ACC112 (cell line): Measurements from ENCODE around the gene MYRF.

Experiments
- H2AFZ ChIP-seq: fragments of 200-600 bp; sonication (generic); one replicate; pipeline ENCODE4 v1.6.0; 2017; ENCODE audit warnings: antibody characterized with exemption, low read length; ENCODE audit not compliant: unreplicated experiment
- H3K27ac ChIP-seq: fragments of 200-600 bp; sonication (generic); 2 replicates; pipeline ENCODE4 v1.5.1; 2014; ENCODE audit warnings: low read depth, mild to moderate bottlenecking, antibody characterized with exemption, low read length, moderate library complexity
- H3K27me3 ChIP-seq: fragments of 200-600 bp; sonication (generic); 2 replicates; pipeline ENCODE4 v1.6.1; 2014; ENCODE audit warnings: mild to moderate bottlenecking, antibody characterized with exemption, low read length, moderate library complexity, mixed read lengths; ENCODE audit not compliant: insufficient read depth
- H3K36me3 ChIP-seq: fragments of 200-600 bp; sonication (generic); 2 replicates; pipeline ENCODE4 v1.6.1; 2016; ENCODE audit warnings: mild to moderate bottlenecking, antibody characterized with exemption, low read length, moderate library complexity, mixed read lengths; ENCODE audit not compliant: insufficient read depth
- H3K4me1 ChIP-seq: fragments of 200-600 bp; sonication (generic); one replicate; pipeline ENCODE4 v1.6.1; 2016; ENCODE audit warnings: low read length, mixed read lengths; ENCODE audit not compliant: insufficient read depth, unreplicated experiment, control insufficient read depth
- H3K4me3 ChIP-seq: fragments of 200-600 bp; sonication (generic); 2 replicates; pipeline ENCODE4 v1.5.1; 2014; ENCODE audit warnings: mild to moderate bottlenecking, low read depth, low read length
- H3K79me2 ChIP-seq: fragments of 200-600 bp; sonication (generic); one replicate; pipeline ENCODE4 v1.6.0; 2016; ENCODE audit warnings: low read length; ENCODE audit not compliant: control insufficient read depth, unreplicated experiment, insufficient read depth

Gene MYRF

DNA sequence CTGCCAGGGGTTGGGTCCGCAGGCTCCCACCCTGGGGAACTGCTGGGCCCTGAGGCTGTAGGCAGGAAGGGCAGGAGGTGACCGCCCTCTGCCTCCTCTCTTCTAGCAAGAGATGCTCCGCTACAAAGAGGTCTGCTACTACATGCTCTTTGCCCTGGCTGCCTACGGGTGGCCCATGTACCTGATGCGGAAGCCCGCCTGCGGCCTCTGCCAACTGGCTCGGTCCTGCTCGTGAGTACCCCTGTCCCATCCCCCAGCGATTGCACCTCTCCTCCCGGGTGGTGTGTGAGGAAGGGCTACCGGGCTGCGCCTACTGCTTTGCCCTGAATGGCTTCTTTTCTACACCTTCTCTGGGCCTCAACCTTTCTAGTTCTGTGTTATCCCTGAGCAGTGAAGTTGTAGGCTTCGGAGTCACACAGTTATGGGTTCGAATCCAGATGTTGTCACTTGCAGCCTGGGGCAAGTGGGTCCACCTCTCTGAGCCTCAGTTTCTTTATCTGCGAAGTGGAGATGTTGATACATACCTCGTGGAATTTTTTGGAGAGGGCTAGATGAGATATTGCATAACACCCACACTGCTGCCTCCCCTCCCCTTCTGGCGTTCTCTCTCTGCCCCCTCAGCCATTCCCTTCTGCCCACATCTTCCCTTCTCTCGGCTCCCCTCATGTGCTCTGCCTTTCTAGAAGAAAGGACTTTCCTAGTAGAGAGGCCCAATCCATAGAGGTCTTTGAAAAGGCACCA lies 21.1 kb upstream of the MYRF start:
- no peak overlapping the region for H3K27ac ChIP-seq
- H3K4me3 ChIP-seq, result no peak overlapping the region
- H3K4me1 ChIP-seq, result peaks cover 21% of the 10 kb centered on the region
- H3K79me2 ChIP-seq, result no peaks in the 10 kb centered on the region
- H2AFZ ChIP-seq, result no peak overlapping the region
- no peaks in the 10 kb centered on the region for H3K27me3 ChIP-seq
- H3K36me3 ChIP-seq, result no peaks in the 10 kb centered on the region

DNA sequence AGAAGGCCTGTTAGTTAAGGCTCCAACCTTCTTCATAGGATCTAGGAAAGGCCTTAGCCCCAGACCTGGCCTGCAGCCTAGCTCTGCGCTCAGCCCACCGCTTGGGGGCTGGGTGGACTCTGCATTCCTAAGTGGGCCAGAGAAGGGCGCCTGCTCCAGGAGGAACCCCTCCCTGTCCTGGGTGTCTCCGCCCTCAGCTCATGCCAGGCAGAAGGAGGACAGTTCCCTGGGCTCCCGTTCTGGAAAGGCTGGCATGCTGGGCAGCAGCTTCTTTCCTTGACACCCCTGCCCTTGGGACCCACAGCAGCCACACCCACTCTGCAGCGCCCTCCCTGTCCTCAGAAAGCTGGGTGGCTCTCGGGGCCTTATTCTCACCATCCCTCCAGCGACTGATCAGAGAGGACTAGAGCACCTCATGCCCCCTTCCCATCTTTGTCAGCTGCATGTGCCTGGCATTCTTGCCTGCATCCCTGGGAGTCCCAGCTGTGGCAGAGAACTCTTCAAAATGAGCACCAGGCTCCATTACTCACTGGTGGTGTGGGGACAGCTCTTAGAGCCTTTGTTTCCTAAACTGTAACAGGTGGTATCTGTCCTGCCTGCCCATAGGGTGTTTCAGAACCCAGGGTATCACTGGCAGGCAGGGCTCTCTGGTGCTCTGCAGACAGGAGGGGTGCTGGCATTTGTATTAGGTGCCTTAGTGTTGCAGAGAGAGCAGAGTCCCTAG lies 20.3 kb upstream of the MYRF start:
- no peak overlapping the region for H3K27ac ChIP-seq
- no peaks in the 10 kb centered on the region for H3K36me3 ChIP-seq
- H3K4me3 ChIP-seq, result no peak overlapping the region
- peaks cover 21% of the 10 kb centered on the region for H3K4me1 ChIP-seq
- no peaks in the 10 kb centered on the region for H3K27me3 ChIP-seq
- H3K79me2 ChIP-seq, result no peaks in the 10 kb centered on the region
- H2AFZ ChIP-seq, result no peak overlapping the region

DNA sequence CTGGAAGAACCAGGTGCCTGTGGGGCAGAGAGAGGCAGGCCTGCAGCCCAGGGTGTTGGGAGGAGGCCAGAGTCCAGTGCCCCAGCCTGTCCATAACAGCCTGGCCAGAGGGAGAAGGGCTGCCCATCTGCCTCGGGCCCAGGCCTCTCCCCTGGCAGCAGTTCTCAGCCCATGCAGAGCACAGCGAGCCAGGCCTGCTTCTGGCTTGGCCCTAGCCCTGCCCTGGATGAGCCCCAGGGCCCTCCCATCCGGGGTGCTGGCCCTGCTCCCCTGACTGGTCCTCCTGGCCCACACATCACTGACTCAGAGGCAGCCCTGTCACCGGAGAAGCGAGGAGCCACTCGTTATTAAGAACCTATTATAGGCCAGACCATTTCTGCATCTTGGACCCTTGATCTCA lies 19.7 kb upstream of the MYRF start:
- H3K27ac ChIP-seq, result no peak overlapping the region
- no peaks in the 10 kb centered on the region for H3K27me3 ChIP-seq
- peak overlapping the region; percentile 40 for H2AFZ ChIP-seq
- no peaks in the 10 kb centered on the region for H3K36me3 ChIP-seq
- H3K79me2 ChIP-seq, result no peaks in the 10 kb centered on the region
- H3K4me3 ChIP-seq, result no peak overlapping the region
- peaks cover 21% of the 10 kb centered on the region for H3K4me1 ChIP-seq

DNA sequence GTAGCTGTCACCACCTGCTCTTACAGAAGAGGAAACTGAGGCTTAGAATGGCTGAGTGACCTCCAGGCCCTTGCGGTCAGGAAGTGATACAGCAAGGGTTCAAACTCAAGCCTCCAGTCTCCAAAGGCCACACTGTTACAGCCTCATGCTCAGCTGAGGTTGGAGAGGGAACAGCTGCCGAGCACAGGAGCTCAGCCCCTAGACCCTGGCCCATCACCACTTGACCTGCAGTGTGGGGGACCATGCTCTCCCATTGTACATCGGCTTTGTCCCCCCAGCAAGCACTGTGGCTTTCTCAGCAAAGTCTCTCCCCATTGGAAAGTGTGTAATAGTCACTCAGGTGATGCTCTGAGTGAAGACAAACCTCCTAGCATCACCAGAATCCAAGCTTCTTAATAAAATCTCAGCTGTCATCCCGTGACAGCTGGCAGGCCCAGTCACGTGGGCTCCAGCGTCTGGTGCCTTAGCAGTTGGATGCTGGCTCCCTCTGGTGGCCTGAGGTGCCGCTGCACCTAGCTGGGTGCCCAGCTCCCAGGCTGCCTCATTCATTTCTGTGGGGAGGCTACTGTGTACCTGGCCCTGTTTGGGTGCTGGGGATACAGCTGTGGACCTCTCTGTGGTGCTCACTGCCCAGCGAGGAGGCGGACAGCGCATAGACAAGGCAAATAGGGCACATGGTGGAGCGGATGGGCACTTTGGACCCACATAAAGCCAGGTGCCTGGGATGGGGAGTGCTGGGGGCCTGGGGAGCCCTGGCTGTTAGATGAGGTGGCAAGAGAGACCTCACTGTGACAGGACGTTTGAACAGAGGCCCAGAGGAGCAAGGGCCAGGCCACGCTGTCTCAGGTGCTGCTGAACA lies 19.1 kb upstream of the MYRF start:
- Histone ChIP-seq H3K79me2 (no peaks in the 10 kb centered on the region), H3K4me1 (peaks cover 19% of the 10 kb centered on the region), H3K27ac (no peak overlapping the region), H3K27me3 (no peaks in the 10 kb centered on the region), H2AFZ (peak overlapping the region; percentile 40), H3K4me3 (no peak overlapping the region), H3K36me3 (no peaks in the 10 kb centered on the region)

DNA sequence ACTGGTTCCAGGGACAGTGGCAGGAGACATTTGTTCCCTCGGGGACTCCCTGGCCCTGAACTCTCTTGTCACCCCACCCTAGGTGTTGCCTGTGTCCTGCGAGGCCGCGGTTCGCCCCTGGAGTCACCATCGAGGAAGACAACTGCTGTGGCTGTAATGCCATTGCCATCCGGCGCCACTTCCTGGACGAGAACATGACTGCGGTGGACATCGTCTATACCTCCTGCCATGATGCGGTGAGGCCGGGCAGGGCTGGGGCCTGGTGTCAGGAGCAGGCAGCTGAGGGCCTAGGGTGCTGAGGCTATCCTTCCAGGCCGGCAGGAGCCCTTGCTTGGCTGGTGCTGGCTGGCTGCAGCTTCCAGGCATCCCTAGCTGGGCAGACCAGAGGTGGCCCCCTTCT lies 17.7 kb upstream of the MYRF start:
- no peaks in the 10 kb centered on the region for H3K36me3 ChIP-seq
- no peaks in the 10 kb centered on the region for H3K27me3 ChIP-seq
- H3K27ac ChIP-seq, result no peak overlapping the region
- H2AFZ ChIP-seq, result no peak overlapping the region
- peaks cover 11% of the 10 kb centered on the region for H3K4me1 ChIP-seq
- no peaks in the 10 kb centered on the region for H3K79me2 ChIP-seq
- H3K4me3 ChIP-seq, result no peak overlapping the region

DNA sequence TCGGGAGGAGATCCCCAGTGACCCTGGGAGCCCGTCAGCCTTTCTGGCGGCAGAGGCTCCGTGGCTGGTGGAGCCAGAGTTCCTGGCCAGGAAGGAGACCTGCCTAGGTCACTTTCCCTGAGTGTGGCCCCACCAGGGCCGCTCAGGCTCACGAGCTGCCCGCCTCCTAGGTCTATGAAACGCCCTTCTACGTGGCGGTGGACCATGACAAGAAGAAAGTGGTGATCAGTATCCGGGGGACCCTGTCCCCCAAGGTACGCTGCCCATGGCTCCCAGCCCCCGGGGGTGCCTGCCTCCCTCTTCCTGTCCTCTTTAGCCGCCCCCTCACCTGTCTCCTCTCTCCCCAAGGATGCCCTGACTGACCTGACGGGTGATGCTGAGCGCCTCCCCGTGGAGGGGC lies 17.0 kb upstream of the MYRF start:
- Histone ChIP-seq H3K36me3 (no peaks in the 10 kb centered on the region), H2AFZ (no peak overlapping the region), H3K79me2 (no peaks in the 10 kb centered on the region), H3K27ac (no peak overlapping the region), H3K27me3 (no peaks in the 10 kb centered on the region), H3K4me3 (no peak overlapping the region), H3K4me1 (peaks cover 11% of the 10 kb centered on the region)

DNA sequence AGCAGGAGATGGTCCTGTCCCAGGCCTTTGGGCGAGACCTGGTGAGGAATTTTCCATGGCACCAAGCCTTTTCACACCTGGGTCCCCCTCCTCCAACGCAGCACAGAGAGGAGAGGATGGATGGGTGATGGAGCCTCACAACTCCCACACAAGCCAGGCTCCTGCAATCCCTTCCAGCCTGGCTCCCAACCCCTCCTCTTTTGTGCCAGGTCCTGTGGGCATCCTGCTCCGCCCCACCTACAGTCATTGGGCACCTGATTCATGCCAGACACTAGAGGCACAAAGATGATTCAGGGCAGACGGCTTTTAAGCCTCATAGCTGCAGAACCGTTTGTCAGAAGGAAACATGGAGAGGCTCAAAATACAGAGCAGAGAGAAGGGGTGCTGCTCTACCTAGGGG lies 16.1 kb upstream of the MYRF start:
- Histone ChIP-seq H3K4me1 (peaks cover 11% of the 10 kb centered on the region), H3K27ac (no peak overlapping the region), H3K4me3 (no peak overlapping the region), H2AFZ (no peak overlapping the region), H3K36me3 (no peaks in the 10 kb centered on the region), H3K79me2 (no peaks in the 10 kb centered on the region), H3K27me3 (no peaks in the 10 kb centered on the region)

DNA sequence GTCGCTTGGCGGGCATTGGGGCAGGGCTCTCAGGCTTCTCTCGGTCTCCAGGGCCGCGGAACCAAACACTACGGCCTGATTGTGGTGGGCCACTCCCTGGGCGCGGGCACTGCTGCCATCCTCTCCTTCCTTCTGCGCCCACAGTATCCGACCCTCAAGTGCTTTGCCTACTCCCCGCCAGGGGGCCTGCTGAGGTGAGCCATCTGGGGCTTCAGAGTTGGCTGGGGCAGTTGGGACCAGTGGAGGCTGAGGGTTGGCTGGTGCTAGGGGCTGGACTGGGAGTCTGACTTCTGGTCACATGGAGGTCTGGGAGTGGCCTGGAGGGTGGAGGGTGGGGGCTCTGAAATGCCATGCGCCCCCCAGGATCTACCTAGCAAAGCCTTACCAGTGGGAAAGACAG lies 15.3 kb upstream of the MYRF start:
- H3K4me3 ChIP-seq, result no peak overlapping the region
- no peaks in the 10 kb centered on the region for H3K27me3 ChIP-seq
- H3K36me3 ChIP-seq, result no peaks in the 10 kb centered on the region
- H3K27ac ChIP-seq, result no peak overlapping the region
- peaks cover 11% of the 10 kb centered on the region for H3K4me1 ChIP-seq
- no peaks in the 10 kb centered on the region for H3K79me2 ChIP-seq
- no peak overlapping the region for H2AFZ ChIP-seq

DNA sequence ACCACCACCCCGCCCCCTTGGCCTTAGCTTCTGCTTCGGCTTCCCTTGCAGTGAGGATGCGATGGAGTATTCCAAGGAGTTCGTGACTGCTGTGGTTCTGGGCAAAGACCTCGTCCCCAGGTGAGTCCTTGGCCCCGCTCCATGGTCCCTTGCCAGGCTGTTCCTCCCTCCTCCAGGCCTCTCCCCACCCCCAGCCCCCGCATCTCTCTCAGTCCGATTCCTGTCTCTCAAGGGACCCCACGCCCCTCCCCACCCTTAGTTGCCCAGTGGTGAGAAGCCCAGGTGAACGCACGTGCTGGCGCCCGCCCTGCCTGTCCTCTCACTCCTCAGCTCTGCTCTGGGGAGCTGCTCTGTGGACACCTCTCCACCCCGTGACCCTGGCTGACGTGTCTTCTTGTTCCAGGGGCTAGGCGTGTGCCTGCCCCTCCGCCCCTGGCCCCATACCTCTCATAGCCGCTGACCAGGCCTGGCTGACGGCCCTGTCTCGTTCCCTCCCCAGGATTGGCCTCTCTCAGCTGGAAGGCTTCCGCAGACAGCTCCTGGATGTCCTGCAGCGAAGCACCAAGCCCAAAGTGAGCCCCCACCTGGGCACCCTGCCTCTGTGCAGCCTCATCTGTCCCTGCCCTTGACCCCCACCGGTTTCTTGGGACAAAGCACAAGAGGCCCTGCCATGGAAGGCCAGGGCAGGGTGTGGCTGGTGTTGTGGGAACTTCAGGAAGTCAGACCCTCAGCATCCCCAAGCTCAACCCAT lies 14.6 kb upstream of the MYRF start:
- H3K36me3 ChIP-seq, result no peaks in the 10 kb centered on the region
- no peaks in the 10 kb centered on the region for H3K27me3 ChIP-seq
- no peak overlapping the region for H2AFZ ChIP-seq
- no peaks in the 10 kb centered on the region for H3K79me2 ChIP-seq
- H3K4me1 ChIP-seq, result peaks cover 5% of the 10 kb centered on the region
- H3K27ac ChIP-seq, result no peak overlapping the region
- H3K4me3 ChIP-seq, result no peak overlapping the region

DNA sequence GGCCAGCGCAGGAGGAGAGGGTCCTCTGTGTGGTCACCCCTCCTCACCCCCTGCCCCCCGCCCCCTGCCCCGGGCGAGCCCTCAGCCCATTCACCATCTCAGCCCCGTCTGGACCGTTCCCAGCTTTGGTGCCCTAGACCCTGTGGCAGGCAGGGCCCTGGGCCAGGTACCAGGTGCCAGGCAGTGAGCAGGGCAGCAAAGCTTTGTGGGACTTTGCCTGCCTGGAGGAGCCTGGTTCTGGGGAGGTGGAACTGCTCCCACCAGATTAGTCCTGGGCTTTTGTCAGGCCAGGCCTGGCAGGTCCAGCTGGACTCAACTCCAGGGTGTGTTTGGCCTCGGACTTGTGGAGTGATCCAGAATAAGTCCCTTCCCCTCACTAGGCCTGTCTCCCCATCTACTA lies 13.7 kb upstream of the MYRF start:
- no peaks in the 10 kb centered on the region for H3K79me2 ChIP-seq
- no peaks in the 10 kb centered on the region for H3K27me3 ChIP-seq
- H3K4me3 ChIP-seq, result no peak overlapping the region
- H2AFZ ChIP-seq, result no peak overlapping the region
- H3K27ac ChIP-seq, result no peak overlapping the region
- H3K36me3 ChIP-seq, result no peaks in the 10 kb centered on the region
- H3K4me1 ChIP-seq, result no peaks in the 10 kb centered on the region
